Neural cell (in vitro differentiated cells): ENCODE measurements around the gene COL8A1. TPM values are rescaled to one million over a fixed set of nuclear protein-coding genes. Genes with fewer than 3 reads are reported as not detected.

Experiments
- H2AFZ ChIP-seq: fragments of 200-600, 300-800 bp; sonication (generic), shearing (Covaris generic); 2 replicates; pipeline ENCODE4 v1.6.0; 2014; ENCODE audit warnings: low read depth, mild to moderate bottlenecking, antibody characterized with exemption, low read length, moderate library complexity
- H3F3A ChIP-seq: fragments of 200-600 bp; shearing (Covaris generic); 2 replicates; pipeline ENCODE4 v1.6.1; 2016; ENCODE audit warnings: mild to moderate bottlenecking, moderate library complexity, mixed read lengths, antibody characterized with exemption, low read length; ENCODE audit not compliant: insufficient read depth, poor library complexity, severe bottlenecking
- H3K27ac ChIP-seq: fragments of 200-600, 300-800 bp; sonication (generic), shearing (Covaris generic); 2 replicates; pipeline ENCODE4 v1.5.1; 2014; ENCODE audit warnings: mild to moderate bottlenecking, low read length, moderate library complexity
- H3K27me3 ChIP-seq: fragments of 300-800, 200-600 bp; sonication (generic), shearing (Covaris generic); 2 replicates; pipeline ENCODE4 v1.6.0; 2014; ENCODE audit warnings: mild to moderate bottlenecking, low read depth, low read length, moderate library complexity; ENCODE audit not compliant: insufficient read depth
- H3K36me3 ChIP-seq: fragments of 300-800, 200-600 bp; sonication (generic), shearing (Covaris generic); 2 replicates; pipeline ENCODE4 v1.5.1; 2014; ENCODE audit warnings: mild to moderate bottlenecking, antibody characterized with exemption, low read length, moderate library complexity; ENCODE audit not compliant: insufficient read depth
- H3K4me2 ChIP-seq: fragments of 300-800, 200-600 bp; sonication (generic), shearing (Covaris generic); 2 replicates; pipeline ENCODE4 v1.6.0; 2014; ENCODE audit warnings: mild to moderate bottlenecking, low read length
- H3K4me3 ChIP-seq: fragments of 300-800, 200-600 bp; sonication (generic), shearing (Covaris generic); 2 replicates; pipeline ENCODE4 v1.5.1; 2014; ENCODE audit warnings: mild to moderate bottlenecking, low read length, moderate library complexity
- H3K79me2 ChIP-seq: fragments of 200-600 bp; shearing (Covaris generic); replicated peaks from 2 replicates; pipeline ENCODE4 v1.6.0; 2014; ENCODE audit warnings: mild to moderate bottlenecking, low read length, moderate library complexity; ENCODE audit not compliant: insufficient read depth
- H3K9ac ChIP-seq: fragments of 300-800, 200-600 bp; sonication (generic), shearing (Covaris generic); 2 replicates; pipeline ENCODE4 v1.6.1; 2016; ENCODE audit warnings: mild to moderate bottlenecking, low read length, mixed read lengths
- H3K9me2 ChIP-seq: fragments of 200-600 bp; shearing (Covaris generic); 2 replicates; pipeline ENCODE4 v1.6.1; 2016; ENCODE audit warnings: mild to moderate bottlenecking, low read length, mixed read lengths; ENCODE audit not compliant: insufficient read depth
- H3K9me3 ChIP-seq: fragments of 200-600, 300-800 bp; sonication (generic), shearing (Covaris generic); 2 replicates; pipeline ENCODE4 v1.6.1; 2016; ENCODE audit warnings: mild to moderate bottlenecking, mixed run types, low read length, moderate library complexity, mixed read lengths
- H4K20me1 ChIP-seq: fragments of 200-600 bp; shearing (Covaris generic); 2 replicates; pipeline ENCODE4 v1.6.1; 2016; ENCODE audit warnings: mild to moderate bottlenecking, mixed run types; ENCODE audit not compliant: insufficient read depth
- EP300 ChIP-seq: fragments of 450-650 bp; conservative IDR thresholded peaks from 2 replicates; pipeline ENCODE4 v1.6.1; 2014; ENCODE audit warnings: antibody characterized with exemption, mild to moderate bottlenecking, moderate library complexity; ENCODE audit not compliant: poor library complexity, severe bottlenecking
- EZH2 ChIP-seq: fragments of 200-600, 300-800 bp; shearing (Covaris generic), sonication (generic); IDR thresholded peaks from 2 replicates; pipeline ENCODE4 v1.6.1; 2014; ENCODE audit warnings: antibody characterized with exemption, low read length, borderline replicate concordance, mild to moderate bottlenecking; ENCODE audit not compliant: insufficient read depth, poor library complexity, severe bottlenecking
- MXI1 ChIP-seq: fragments of 450-650 bp; conservative IDR thresholded peaks from 2 replicates; pipeline ENCODE4 v1.6.1; 2014; ENCODE audit warnings: antibody characterized with exemption, mild to moderate bottlenecking; ENCODE audit not compliant: poor library complexity, severe bottlenecking
- POLR2AphosphoS5 ChIP-seq: IDR thresholded peaks from 2 replicates; pipeline ENCODE4 v1.6.1; 2012
- RAD21 ChIP-seq: fragments of 450-650 bp; conservative IDR thresholded peaks from 2 replicates; pipeline ENCODE4 v1.6.1; 2014; ENCODE audit warnings: antibody characterized with exemption, mild to moderate bottlenecking, moderate library complexity
- SMC3 ChIP-seq: fragments of 450-650 bp; conservative IDR thresholded peaks from 2 replicates; pipeline ENCODE4 v1.6.1; 2014; ENCODE audit warnings: antibody characterized with exemption, mild to moderate bottlenecking, moderate library complexity; ENCODE audit not compliant: poor library complexity
- TAF1 ChIP-seq: IDR thresholded peaks from 2 replicates; pipeline ENCODE4 v1.6.1; 2012; ENCODE audit warnings: low read depth
- polyA plus RNA-seq: library from polyadenylated mRNA; depleted of rRNA; stranded (reverse); fragments of >200 nt; gene quantifications from 2 replicates; pipeline ENCODE4 v1.2.3, GENCODE V29; 2014
- TF ChIP-seq, protein P1 (sequence below): fragments of 450-650 bp; IDR thresholded peaks from 2 replicates; pipeline ENCODE4 v1.5.1; 2014; ENCODE audit warnings: antibody characterized with exemption, mild to moderate bottlenecking, moderate library complexity; ENCODE audit not compliant: poor library complexity, severe bottlenecking
- TF ChIP-seq, protein P2 (sequence below): IDR thresholded peaks from 2 replicates; pipeline ENCODE4 v1.6.1; 2012; ENCODE audit warnings: borderline replicate concordance

COL8A1 gene
- polyA plus RNA-seq, 1 donor from 2014 or later = 0.04 TPM

DNA sequence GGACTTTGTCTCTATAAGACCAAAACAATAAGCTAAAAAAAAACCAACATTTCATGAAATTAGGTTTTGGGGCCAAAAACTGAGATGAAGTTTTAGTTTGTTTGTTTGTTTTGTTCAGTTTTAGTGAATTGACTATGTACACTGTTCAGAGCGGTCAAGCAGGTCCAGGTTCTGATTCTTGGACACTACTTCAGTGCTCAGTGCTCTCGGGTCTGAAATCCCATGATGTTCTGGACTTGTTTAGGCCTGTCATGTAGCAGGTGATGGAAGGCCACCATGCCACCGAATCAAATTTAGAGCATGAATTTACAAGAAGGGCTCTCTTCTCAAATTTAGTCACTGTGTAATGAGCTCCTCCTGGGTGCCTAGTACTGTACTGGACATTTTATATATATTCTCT lies 45.5 kb downstream of the COL8A1 start:
- H3F3A ChIP-seq = no peaks in the 10 kb centered on the region
- no peak overlapping the region for H3K4me3 ChIP-seq
- no peak overlapping the region for H3K9ac ChIP-seq
- H3K27me3 ChIP-seq = no peaks in the 10 kb centered on the region
- H4K20me1 ChIP-seq = no peaks in the 10 kb centered on the region
- no peaks in the 10 kb centered on the region for H3K9me2 ChIP-seq
- TF ChIP-seq MXI1 = no peak
- TF ChIP-seq, protein P1, sequence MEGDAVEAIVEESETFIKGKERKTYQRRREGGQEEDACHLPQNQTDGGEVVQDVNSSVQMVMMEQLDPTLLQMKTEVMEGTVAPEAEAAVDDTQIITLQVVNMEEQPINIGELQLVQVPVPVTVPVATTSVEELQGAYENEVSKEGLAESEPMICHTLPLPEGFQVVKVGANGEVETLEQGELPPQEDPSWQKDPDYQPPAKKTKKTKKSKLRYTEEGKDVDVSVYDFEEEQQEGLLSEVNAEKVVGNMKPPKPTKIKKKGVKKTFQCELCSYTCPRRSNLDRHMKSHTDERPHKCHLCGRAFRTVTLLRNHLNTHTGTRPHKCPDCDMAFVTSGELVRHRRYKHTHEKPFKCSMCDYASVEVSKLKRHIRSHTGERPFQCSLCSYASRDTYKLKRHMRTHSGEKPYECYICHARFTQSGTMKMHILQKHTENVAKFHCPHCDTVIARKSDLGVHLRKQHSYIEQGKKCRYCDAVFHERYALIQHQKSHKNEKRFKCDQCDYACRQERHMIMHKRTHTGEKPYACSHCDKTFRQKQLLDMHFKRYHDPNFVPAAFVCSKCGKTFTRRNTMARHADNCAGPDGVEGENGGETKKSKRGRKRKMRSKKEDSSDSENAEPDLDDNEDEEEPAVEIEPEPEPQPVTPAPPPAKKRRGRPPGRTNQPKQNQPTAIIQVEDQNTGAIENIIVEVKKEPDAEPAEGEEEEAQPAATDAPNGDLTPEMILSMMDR = no peak
- TF ChIP-seq TAF1 = no peak
- TF ChIP-seq POLR2AphosphoS5 = no peak
- no peak for TF ChIP-seq SMC3
- no peak for TF ChIP-seq EZH2
- TF ChIP-seq EP300 = no peak
- TF ChIP-seq RAD21 = no peak
- TF ChIP-seq, protein P2, sequence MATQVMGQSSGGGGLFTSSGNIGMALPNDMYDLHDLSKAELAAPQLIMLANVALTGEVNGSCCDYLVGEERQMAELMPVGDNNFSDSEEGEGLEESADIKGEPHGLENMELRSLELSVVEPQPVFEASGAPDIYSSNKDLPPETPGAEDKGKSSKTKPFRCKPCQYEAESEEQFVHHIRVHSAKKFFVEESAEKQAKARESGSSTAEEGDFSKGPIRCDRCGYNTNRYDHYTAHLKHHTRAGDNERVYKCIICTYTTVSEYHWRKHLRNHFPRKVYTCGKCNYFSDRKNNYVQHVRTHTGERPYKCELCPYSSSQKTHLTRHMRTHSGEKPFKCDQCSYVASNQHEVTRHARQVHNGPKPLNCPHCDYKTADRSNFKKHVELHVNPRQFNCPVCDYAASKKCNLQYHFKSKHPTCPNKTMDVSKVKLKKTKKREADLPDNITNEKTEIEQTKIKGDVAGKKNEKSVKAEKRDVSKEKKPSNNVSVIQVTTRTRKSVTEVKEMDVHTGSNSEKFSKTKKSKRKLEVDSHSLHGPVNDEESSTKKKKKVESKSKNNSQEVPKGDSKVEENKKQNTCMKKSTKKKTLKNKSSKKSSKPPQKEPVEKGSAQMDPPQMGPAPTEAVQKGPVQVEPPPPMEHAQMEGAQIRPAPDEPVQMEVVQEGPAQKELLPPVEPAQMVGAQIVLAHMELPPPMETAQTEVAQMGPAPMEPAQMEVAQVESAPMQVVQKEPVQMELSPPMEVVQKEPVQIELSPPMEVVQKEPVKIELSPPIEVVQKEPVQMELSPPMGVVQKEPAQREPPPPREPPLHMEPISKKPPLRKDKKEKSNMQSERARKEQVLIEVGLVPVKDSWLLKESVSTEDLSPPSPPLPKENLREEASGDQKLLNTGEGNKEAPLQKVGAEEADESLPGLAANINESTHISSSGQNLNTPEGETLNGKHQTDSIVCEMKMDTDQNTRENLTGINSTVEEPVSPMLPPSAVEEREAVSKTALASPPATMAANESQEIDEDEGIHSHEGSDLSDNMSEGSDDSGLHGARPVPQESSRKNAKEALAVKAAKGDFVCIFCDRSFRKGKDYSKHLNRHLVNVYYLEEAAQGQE = no peak
- H3K27ac ChIP-seq = no peak overlapping the region
- no peaks in the 10 kb centered on the region for H3K9me3 ChIP-seq
- no peak overlapping the region for H2AFZ ChIP-seq
- no peak overlapping the region for H3K4me2 ChIP-seq
- H3K79me2 ChIP-seq = no peaks in the 10 kb centered on the region
- no peaks in the 10 kb centered on the region for H3K36me3 ChIP-seq

DNA sequence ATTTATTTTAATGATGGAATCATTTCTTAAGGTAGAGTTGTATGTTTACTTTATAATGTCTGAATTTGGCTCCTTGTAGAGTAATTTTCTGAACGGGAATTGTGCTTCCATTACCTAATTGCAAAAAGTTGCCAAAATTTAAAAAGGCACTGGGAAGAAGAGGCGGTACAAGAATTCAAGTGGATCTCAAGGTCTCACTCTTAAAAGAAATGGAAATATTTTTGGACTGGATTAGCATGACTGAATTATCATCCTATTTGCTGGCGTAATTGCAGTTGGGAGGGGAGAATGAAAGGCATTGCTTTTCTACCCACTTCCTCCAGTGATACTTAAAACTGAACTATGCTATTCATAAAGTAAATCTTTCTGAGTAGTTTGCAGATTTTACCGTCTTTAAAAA lies 46.2 kb downstream of the COL8A1 start:
- Histone ChIP-seq H3K36me3 (no peaks in the 10 kb centered on the region), H4K20me1 (no peaks in the 10 kb centered on the region), H3K4me3 (no peak overlapping the region), H2AFZ (no peak overlapping the region), H3K27me3 (no peaks in the 10 kb centered on the region), H3K27ac (no peak overlapping the region), H3K79me2 (no peaks in the 10 kb centered on the region), H3K9me3 (no peaks in the 10 kb centered on the region), H3K9ac (no peak overlapping the region), H3F3A (no peaks in the 10 kb centered on the region), H3K9me2 (no peaks in the 10 kb centered on the region), H3K4me2 (no peak overlapping the region)
- TF ChIP-seq, protein P2 = no peak
- no peak for TF ChIP-seq SMC3
- no peak for TF ChIP-seq EZH2
- TF ChIP-seq, protein P1 = no peak
- no peak for TF ChIP-seq POLR2AphosphoS5
- TF ChIP-seq TAF1 = no peak
- TF ChIP-seq RAD21 = no peak
- TF ChIP-seq EP300 = no peak
- no peak for TF ChIP-seq MXI1
